Measurements from ENCODE around the gene IL2RA. TPM values are rescaled to one million over a fixed set of nuclear protein-coding genes. Genes with fewer than 3 reads are reported as not detected.
A peak's percentile ranks its signal among the peaks of the same experiment; 100 is the strongest.

The IL2RA gene
- polyA plus RNA-seq, 3 donors: 0.06 TPM; not detected in 2

DNA sequence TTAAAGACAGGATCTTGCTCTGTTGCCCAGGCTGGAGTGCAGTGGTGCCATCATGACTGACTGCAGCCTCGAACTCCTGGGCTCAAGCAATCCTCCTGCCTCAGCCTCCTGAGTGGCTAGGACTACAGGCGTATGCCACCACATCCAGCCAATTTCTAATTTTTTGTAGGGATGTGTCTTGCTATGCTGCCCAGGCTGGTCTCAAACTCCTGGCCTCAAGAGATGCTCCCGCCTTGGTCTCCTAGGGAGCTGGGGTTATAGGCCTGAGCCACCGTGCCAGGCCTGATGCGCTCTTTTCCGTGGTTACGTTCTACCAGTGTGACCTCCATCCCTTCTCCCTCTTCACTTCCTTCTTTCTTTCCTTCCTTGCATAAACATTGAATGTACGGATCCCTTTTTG lies 50.6 kb downstream of the IL2RA start:
- Mint-ChIP-seq H3K4me1 (peaks cover 8% of the 10 kb centered on the region), H3K36me3 (no peaks in the 10 kb centered on the region), H3K4me3 (no peak overlapping the region), H3K27ac (peak overlapping the region in 1 of 7 donors; percentile 33), H3K9me3 (peaks cover 2 to 12% (median 5%) of the 10 kb centered on the region in 7 donors), H3K27me3 (ENCODE audit: low read depth in 3 of 3) (peaks cover 0 to 2% (median 0%) of the 10 kb centered on the region in 3 donors)
- H3K9ac ChIP-seq (ENCODE audit: insufficient read depth, low read length, poor library complexity, severe bottlenecking): no peak overlapping the region
- no peaks in the 10 kb centered on the region for H3K79me2 ChIP-seq (ENCODE audit: insufficient read depth, low read length)
- H3K27ac ChIP-seq (ENCODE audit: low read depth in 1 of 2, low read length in 2 of 2): no peak overlapping the region
- DNase-seq: no peak
- intact Hi-C loops (cut with micrococcal nuclease): no loop called here
- no peaks in the 10 kb centered on the region for H3K27me3 ChIP-seq (ENCODE audit: control insufficient read depth in 2 of 2, insufficient read depth in 2 of 2, low read length in 2 of 2)
- TF ChIP-seq, protein P1, sequence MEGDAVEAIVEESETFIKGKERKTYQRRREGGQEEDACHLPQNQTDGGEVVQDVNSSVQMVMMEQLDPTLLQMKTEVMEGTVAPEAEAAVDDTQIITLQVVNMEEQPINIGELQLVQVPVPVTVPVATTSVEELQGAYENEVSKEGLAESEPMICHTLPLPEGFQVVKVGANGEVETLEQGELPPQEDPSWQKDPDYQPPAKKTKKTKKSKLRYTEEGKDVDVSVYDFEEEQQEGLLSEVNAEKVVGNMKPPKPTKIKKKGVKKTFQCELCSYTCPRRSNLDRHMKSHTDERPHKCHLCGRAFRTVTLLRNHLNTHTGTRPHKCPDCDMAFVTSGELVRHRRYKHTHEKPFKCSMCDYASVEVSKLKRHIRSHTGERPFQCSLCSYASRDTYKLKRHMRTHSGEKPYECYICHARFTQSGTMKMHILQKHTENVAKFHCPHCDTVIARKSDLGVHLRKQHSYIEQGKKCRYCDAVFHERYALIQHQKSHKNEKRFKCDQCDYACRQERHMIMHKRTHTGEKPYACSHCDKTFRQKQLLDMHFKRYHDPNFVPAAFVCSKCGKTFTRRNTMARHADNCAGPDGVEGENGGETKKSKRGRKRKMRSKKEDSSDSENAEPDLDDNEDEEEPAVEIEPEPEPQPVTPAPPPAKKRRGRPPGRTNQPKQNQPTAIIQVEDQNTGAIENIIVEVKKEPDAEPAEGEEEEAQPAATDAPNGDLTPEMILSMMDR (IDR thresholded peaks at IDR 0.05): no peak
- H2AFZ ChIP-seq (ENCODE audit: insufficient read depth, low read depth, low read length, poor library complexity, severe bottlenecking): no peak overlapping the region
- WGBS (ENCODE audit: insufficient coverage): 77% methylated on average over 7 of the region's 8 CpGs
- no peaks in the 10 kb centered on the region for H3K4me1 ChIP-seq (ENCODE audit: control insufficient read depth in 1 of 2, insufficient read depth in 2 of 2, low read length in 2 of 2)
- H3K4me2 ChIP-seq (replicated peaks; ENCODE audit: extremely low read depth, low read length, poor library complexity, severe bottlenecking): no peak overlapping the region
- H3K9me3 ChIP-seq (replicated peaks in 1 of 2; ENCODE audit: control insufficient read depth in 1 of 2, insufficient read depth in 1 of 2, low read length in 2 of 2): peaks cover 4% of the 10 kb centered on the region in 2 donors
- no peaks in the 10 kb centered on the region for H4K20me1 ChIP-seq (ENCODE audit: insufficient read depth, low read length)
- H3K4me3 ChIP-seq (replicated peaks in 1 of 3; ENCODE audit: low read depth in 2 of 3, low read length in 3 of 3): no peak overlapping the region
- H3K36me3 ChIP-seq (replicated peaks in 1 of 2; ENCODE audit: control insufficient read depth in 1 of 2, insufficient read depth in 2 of 2, low read length in 2 of 2): no peaks in the 10 kb centered on the region

DNA sequence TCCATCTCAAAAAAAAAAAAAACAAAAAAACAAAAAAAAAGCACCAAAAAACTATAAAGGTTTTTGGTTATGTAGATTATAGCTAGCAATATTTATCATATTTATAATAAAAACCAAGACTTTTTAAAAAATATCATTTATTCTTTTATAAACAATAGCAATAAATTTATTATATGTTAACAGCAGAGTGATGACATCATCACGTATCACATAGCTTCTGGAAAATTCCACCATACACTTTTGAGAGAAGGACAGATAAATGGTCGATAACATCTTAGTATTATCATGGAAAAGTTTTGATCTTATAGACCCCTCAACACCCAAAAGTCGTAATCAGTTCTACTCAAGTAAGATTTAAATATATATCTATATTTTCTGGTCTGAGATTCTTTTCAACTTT lies 51.6 kb downstream of the IL2RA start:
- H3K27ac Mint-ChIP-seq: no peak overlapping the region
- no CpG with 5 or more reads among the region's 3 CpGs for WGBS (ENCODE audit: insufficient coverage)

More for the DNA sequence above, 51.6 kb downstream of the IL2RA start:
- Histone ChIP-seq H3K36me3 (replicated peaks in 1 of 2; ENCODE audit: control insufficient read depth in 1 of 2, insufficient read depth in 2 of 2, low read length in 2 of 2) (no peaks in the 10 kb centered on the region), H4K20me1 (ENCODE audit: insufficient read depth, low read length) (no peaks in the 10 kb centered on the region), H3K4me1 (ENCODE audit: control insufficient read depth in 1 of 2, insufficient read depth in 2 of 2, low read length in 2 of 2) (no peaks in the 10 kb centered on the region), H3K9ac (ENCODE audit: insufficient read depth, low read length, poor library complexity, severe bottlenecking) (no peak overlapping the region), H3K4me3 (replicated peaks in 1 of 3; ENCODE audit: low read depth in 2 of 3, low read length in 3 of 3) (no peak overlapping the region), H3K27me3 (ENCODE audit: control insufficient read depth in 2 of 2, insufficient read depth in 2 of 2, low read length in 2 of 2) (no peaks in the 10 kb centered on the region), H3K9me3 (replicated peaks in 1 of 2; ENCODE audit: control insufficient read depth in 1 of 2, insufficient read depth in 1 of 2, low read length in 2 of 2) (peaks cover 4% of the 10 kb centered on the region in 2 donors), H3K79me2 (ENCODE audit: insufficient read depth, low read length) (no peaks in the 10 kb centered on the region), H3K27ac (ENCODE audit: low read depth in 1 of 2, low read length in 2 of 2) (no peak overlapping the region), H2AFZ (ENCODE audit: insufficient read depth, low read depth, low read length, poor library complexity, severe bottlenecking) (no peak overlapping the region), H3K4me2 (replicated peaks; ENCODE audit: extremely low read depth, low read length, poor library complexity, severe bottlenecking) (no peak overlapping the region)
- no peak overlapping the region for H3K4me3 Mint-ChIP-seq
- intact Hi-C loops (cut with micrococcal nuclease): no loop called here
- peaks cover 8% of the 10 kb centered on the region for H3K4me1 Mint-ChIP-seq
- H3K27me3 Mint-ChIP-seq (ENCODE audit: low read depth in 3 of 3): peaks cover 0 to 2% (median 2%) of the 10 kb centered on the region in 3 donors
- peaks cover 2 to 12% (median 5%) of the 10 kb centered on the region in 7 donors for H3K9me3 Mint-ChIP-seq
- no peaks in the 10 kb centered on the region for H3K36me3 Mint-ChIP-seq
- no peak for DNase-seq
- TF ChIP-seq, protein P1 (IDR thresholded peaks at IDR 0.05): no peak
